ENCODE measurements around the gene C5orf34.
A peak's percentile ranks its signal among the peaks of the same experiment; 100 is the strongest.
"Not testable (repeated sequence)": the region's sequence is repeated elsewhere in the genome, so short reads cannot be mapped to it uniquely, and the experiment has no call there.

Gene C5orf34, protein sequence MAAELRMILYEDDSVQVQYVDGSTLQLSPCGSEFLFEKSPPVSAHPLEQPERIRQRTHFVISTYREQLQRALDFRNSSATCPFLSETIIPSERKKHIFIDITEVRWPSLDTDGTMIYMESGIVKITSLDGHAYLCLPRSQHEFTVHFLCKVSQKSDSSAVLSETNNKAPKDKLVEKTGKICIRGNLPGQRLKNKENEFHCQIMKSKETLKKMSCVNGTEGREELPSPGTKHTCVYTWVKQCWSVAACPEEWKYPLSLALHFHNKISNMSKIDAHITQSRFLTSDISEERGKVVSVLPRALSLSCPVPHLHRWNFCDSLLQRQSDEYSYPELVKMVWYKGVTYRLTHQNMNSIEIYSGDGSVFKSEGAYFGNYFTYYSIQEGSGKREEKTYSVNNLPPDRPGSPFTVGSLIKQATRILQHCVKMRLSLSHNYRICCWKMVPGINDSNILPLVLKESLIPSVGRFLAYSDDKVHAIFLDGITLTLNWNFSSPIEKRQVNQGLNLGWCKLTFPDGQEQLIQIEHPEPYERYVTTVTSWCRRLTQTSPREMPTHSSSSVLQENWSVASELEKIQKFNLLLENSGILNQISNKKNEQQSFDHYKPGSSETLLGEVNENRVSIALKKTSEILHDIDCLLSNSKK

GRCh38 chr5:43514816-43515677 is at the start of gene C5orf34:
Gene C5orf34 (minus strand): TSS chr5:43515148. CDS start chr5:43509339, 5,809 bp downstream.
- peak; percentile 82 for DNase-seq (ENCODE audit: low read depth, low spot score)

DNA sequence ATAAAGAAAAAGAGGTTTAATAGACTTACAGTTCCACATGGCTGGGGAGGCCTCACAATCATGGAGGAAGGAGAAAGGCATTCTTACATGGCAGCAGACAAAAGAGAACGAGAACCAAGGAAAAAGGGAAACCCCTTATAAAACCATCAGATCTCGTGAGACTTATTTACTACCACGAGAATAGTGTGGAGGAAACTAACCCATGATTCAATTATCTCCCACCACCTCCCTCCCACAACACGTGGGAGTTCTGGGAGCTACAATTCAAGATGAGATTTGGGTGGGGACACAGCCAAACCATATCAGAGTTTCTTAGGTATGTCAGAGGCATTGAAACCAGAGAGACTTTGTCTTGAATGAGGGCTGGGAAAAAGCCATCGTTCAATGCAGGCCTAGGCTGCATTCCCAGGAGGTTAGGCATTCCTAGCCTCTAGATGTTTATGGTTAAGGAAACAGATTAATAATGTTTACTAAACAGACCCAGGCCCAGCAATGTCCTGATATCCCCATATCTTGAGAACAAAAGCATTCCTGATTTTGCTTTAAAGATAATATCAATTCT is 49.4 kb upstream of the C5orf34 start:
- DNase-seq (ENCODE audit: low read depth, low spot score), result no peak

DNA sequence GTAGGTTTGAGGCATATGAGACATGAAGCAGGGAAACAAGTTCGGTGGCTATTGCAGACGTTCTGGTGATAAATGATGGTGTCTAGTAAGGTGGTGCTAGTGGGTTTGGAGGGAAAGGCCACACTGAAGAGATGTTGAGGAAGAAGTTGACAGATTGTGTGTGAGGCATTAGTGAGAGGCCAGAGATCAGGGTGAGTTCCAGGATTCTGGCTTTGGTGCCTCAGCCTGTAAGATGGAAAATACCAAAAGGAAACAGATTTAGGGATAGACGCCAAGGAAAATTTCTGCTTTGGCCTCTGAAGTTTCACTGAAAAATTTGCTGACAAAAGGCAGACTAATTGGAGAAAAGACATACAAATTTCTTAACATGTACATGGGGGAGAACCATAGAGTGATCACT is 48.4 kb upstream of the C5orf34 start:
- DNase-seq (ENCODE audit: low read depth, low spot score), result no peak

DNA sequence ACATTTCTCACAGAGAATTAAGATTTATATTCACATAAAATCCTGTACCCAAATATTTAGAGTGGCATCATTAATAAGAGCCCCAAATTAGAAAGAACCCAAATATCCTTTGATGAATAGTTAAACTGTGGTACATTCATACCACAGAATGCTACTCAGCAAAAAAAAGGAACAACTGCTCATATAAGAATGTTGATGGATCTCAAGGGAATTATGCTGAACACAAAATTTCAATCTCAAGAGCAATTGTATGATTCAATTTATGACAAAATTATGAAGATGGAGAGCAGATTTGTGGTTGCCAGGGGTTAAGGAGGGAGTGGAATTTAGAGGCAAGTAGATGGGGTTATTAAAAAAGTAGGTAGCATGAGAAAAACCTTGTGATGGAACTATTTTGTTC is 46.4 kb upstream of the C5orf34 start:
- no peak for DNase-seq (ENCODE audit: low read depth, low spot score)

- DNase-seq (ENCODE audit: low read depth, low spot score), result no peak
These were observed 45.2 kb upstream of the C5orf34 start for GRCh38 chr5:43560128-43560527.

DNA sequence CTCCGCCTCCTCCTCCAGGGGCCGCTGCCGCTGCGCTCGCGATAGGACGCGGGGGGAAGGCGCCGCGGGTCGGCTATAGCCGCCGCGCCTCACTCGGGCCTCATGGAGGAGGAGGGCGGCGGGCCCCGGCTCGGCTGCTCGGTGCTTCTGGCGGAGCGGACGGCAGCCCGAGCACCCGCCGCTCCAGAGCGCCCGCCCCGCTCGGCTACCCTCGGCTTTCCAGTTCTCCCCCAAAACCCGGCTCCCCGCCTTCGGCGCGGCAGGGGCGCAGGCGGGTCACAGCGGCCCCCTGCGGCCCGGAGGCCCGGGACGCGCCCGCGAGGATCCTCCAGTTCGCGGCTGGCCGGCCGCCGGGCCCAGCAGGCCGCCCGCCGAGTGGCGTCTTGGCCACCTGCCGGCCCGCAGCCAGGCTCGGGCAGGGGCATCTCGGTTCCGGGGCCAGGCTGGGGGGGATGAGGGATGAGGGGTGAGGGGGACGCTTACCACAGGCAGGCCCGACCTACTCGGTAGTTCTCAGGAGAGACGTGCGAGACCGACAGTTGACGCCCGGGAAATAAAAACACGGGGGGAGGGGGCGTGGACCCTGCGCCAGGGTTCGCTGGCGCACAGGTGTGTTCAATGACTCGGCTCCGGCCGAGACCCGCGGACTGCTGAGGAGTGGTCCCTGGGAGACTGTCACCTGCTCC is 42.1 kb upstream of the C5orf34 start, which contains the start of gene PAIP1:
PAIP1 (minus strand) TSS at position 221 of the 686 bp plus-strand sequence. CDS start 231 bp downstream, outside the sequence.
- peak; percentile 73 for DNase-seq (ENCODE audit: low read depth, low spot score)

- not testable (repeated sequence) for DNase-seq (ENCODE audit: low read depth, low spot score)
These were observed 41.6 kb upstream of the C5orf34 start for GRCh38 chr5:43556607-43556856.

- peak; percentile 7 for DNase-seq (ENCODE audit: low read depth, low spot score)
These were observed 41.1 kb upstream of the C5orf34 start for GRCh38 chr5:43555895-43556606.

DNA sequence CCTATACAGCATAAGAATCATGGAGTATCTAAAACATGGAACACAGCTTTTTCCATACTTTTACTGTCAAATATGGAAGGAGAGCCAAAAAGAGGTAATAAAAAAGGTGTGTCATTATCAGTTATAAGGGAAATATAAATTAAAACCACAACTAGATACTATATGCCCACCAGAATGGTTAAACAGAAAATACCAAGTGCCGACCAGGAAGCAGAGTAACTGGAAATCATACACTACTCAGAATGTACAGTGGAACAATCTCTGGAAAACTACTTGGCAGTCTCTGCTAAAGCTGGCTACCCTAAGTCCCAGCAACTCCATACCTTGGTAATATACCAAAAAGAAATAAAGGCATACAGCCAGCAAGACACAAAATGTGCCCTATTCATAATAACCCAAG is 39.5 kb upstream of the C5orf34 start:
- no peak for DNase-seq (ENCODE audit: low read depth, low spot score)

DNA sequence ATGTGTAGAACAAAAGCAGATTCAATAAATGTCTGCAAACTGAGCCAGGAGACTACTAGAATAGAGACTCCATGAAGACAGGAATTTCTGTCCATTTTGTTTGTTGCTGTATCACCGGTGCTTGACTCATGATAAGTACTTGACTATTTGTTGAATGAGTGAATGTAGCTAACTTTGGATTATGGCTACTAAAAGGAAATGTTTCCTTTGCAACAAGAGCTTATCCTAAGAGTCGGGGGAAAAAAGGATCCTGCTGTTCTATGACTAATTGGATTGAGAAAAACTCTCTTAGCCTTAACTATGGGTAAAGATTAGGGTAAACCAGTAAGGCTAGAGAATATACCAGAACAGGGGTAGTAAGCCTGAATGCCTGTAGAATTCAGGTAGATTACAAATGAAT is 38.4 kb upstream of the C5orf34 start:
- no peak for DNase-seq (ENCODE audit: low read depth, low spot score)

DNA sequence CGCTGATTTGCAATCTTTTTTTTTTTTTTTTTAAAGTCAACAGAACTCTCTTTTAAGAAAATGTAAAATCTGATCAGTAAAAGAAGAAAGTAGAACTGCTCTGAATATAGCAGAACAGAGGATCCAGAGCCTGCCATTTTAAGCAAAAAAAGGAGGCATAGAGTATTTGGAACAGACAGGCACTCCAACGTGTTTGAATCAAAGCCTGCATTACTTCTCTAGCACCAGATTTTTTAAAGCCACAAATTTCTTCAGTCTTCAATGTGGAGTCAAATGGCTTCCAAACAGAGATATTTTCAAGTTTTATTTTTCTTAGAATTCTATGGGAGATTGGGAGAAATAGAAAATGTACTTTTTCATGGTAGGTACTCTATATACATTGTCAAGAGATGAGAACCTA is 36.8 kb upstream of the C5orf34 start:
- no peak for DNase-seq (ENCODE audit: low read depth, low spot score)

DNA sequence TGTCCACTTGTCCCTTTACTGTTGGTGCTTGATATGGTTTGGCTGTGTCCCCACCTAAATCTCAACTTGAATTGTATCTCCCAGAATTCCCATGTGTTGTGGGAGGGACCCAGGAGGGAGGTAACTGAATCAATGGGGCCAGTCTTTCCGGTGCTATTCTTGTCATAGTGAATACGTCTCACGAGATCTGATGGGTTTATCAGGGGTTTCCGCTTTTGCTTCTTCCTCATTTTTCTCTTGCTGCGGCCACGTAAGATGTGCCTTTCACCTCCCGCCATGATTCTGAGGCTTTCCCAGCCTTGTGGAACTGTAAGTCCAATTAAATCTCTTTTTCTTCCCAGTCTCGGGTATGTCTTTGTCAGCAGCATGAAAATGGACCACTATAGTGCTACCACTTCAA is 34.3 kb upstream of the C5orf34 start:
- not testable (repeated sequence) for DNase-seq (ENCODE audit: low read depth, low spot score)

DNA sequence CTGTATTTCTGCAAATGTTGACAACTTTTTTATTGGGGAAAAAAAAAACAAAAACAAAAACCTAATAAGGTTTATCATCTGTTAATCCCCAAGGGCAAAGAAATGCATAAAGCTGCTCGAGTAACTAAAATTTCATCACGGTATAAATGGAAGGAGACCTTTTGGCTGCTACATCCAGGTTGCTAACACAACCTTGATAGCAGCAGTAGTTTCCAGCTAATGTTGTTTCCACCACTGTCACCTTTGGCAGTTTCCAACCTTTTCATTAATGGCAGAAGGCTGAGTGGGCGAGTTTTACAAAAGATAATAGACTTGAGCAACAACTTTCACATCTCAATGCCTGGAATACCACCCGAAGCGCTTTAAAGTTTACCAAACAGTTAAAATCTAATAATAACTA is 33.4 kb upstream of the C5orf34 start:
- no peak for DNase-seq (ENCODE audit: low read depth, low spot score)

- no peak for DNase-seq (ENCODE audit: low read depth, low spot score)
These were observed 32.6 kb upstream of the C5orf34 start for GRCh38 chr5:43547532-43547931.

DNA sequence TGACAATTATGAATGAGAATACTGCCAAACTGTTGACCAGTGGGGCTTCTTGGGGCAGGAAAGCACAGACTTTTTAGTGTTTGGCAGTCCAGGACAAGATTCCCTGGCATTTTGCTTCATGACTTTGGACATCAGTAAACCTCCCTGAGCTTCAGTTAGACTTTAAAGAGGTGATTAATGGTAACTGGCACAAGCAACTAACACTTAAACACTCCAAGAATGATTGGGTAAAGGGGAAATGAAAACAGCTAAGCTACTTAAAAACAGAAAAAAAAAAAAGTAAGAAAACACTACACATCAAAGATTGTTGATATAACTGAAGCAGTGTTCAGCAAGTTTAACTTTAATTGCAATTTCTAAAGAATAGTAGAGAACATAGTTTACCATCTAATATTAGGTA is 28.5 kb upstream of the C5orf34 start:
- DNase-seq (ENCODE audit: low read depth, low spot score), result no peak

- no peak for DNase-seq (ENCODE audit: low read depth, low spot score)
These were observed 25.8 kb upstream of the C5orf34 start for GRCh38 chr5:43540746-43541145.

GRCh38 chr5:43536972-43537371 is 22.0 kb upstream of the C5orf34 start:
- no peak for DNase-seq (ENCODE audit: low read depth, low spot score)

DNA sequence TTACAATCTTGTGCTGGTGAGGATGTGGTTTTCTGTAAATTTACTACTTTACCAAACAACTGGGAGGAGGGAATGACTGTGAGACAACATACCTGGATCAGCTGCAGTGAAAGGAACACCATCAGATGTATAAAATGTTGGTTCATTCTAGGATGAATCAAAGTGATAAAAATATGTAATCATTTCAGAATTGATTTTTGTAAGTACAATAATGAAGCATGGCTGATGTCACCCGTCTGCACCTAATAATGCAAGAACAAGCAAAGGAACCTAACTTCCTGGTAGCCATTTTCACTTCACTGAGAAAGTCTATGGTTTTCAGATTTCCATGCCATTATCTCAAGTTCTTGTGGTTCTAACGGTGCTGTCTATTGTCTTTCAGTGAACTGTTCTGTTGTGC is 18.7 kb upstream of the C5orf34 start:
- DNase-seq (ENCODE audit: low read depth, low spot score), result no peak

DNA sequence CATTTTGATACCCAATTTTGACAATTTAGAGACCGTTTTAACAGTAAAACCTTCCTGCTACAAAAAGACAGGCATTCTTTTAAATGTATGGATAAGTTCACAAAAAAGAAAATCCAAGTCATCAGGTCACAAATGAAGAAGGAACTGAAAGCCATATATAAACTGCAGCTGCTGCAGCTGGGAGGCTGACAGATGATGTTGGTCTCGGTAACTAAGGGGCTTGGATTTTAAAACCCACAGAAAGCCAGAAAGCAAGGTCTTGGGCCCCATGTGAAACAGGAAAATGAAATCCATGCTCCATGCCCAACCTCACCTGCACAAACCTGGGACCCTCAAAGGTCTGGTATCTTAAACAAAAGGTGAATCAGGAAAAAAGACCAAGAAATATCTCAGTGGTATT is 15.7 kb upstream of the C5orf34 start:
- DNase-seq (ENCODE audit: low read depth, low spot score), result no peak

- no peak for DNase-seq (ENCODE audit: low read depth, low spot score)
These were observed 8.7 kb upstream of the C5orf34 start for GRCh38 chr5:43523662-43524072.

- DNase-seq (ENCODE audit: low read depth, low spot score), result no peak
These were observed 5.7 kb upstream of the C5orf34 start for GRCh38 chr5:43520615-43521014.
